SU-DHL-6 (cell line): ENCODE measurements around the gene SETDB2.

Source experiments
- CTCF ChIP-seq: fragments of 200-600 bp; sonication (generic); IDR thresholded peaks from one replicate; pipeline ENCODE4 v1.5.1; 2017; ENCODE audit warnings: antibody characterized with exemption, mild to moderate bottlenecking, low read length, moderate library complexity; ENCODE audit not compliant: insufficient read depth, poor library complexity, severe bottlenecking
- EZH2phosphoT487 ChIP-seq: fragments of 200-600 bp; sonication (generic), shearing (Covaris generic); conservative IDR thresholded peaks from 2 replicates; pipeline ENCODE4 v1.6.1; 2018; ENCODE audit warnings: mild to moderate bottlenecking, antibody characterized with exemption, low read length, moderate library complexity, mixed read lengths

GRCh38 chr13:49411353-49411752 is 32.7 kb upstream of the SETDB2 start:
- TF ChIP-seq CTCF (no peak), EZH2phosphoT487 (no peak)
